ENCODE data around the gene ETV6. TPM values are rescaled to one million over a fixed set of nuclear protein-coding genes. Genes with fewer than 3 reads are reported as not detected.

ETV6 gene
- total and polyA plus RNA-seq, 2 experiments from 2014 or later = 9.1 to 11.9 TPM

GRCh38 chr12:11744410-11744801 is 94.9 kb downstream of the ETV6 start:
- Histone ChIP-seq H3K9me3 (ENCODE audit: low read depth) (no peaks in the 10 kb centered on the region), H3K4me1 (ENCODE audit: low read depth) (peaks cover 5% of the 10 kb centered on the region), H3K27ac (no peak overlapping the region), H3K27me3 (no peaks in the 10 kb centered on the region), H3K4me3 (no peak overlapping the region), H3K36me3 (no peaks in the 10 kb centered on the region)
- no peak for TF ChIP-seq CTCF (IDR thresholded peaks at IDR 0.05; ENCODE audit: low read depth, low read length)
- DNase-seq (ENCODE audit: low read depth in 1 of 2, low spot score in 1 of 2) = no peak

DNA sequence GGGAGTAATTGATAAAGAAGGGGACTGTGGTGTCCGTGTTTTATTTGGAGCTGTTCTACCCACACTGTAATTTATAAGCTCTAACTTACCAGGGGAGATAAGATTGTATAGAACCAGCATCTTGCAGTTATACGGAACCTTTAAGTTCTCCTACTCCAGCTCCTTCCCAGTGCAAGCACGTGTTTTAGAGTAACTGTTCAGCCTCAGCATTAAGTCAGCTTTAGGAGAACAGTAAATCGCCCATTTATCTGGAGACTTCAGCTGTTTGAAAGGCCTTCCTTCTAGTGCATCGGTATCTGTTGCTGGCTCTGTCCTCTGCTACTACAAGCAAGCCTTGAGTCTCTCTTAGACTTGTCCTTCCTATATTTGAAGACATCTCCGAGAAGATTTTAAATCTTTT is 95.6 kb downstream of the ETV6 start:
- Histone ChIP-seq H3K36me3 (no peaks in the 10 kb centered on the region), H3K9me3 (ENCODE audit: low read depth) (no peaks in the 10 kb centered on the region), H3K4me3 (no peak overlapping the region), H3K27me3 (no peaks in the 10 kb centered on the region), H3K27ac (no peak overlapping the region), H3K4me1 (ENCODE audit: low read depth) (peaks cover 5% of the 10 kb centered on the region)
- TF ChIP-seq CTCF (IDR thresholded peaks at IDR 0.05; ENCODE audit: low read depth, low read length) = no peak
- no peak for DNase-seq (ENCODE audit: low read depth in 1 of 2, low spot score in 1 of 2)

DNA sequence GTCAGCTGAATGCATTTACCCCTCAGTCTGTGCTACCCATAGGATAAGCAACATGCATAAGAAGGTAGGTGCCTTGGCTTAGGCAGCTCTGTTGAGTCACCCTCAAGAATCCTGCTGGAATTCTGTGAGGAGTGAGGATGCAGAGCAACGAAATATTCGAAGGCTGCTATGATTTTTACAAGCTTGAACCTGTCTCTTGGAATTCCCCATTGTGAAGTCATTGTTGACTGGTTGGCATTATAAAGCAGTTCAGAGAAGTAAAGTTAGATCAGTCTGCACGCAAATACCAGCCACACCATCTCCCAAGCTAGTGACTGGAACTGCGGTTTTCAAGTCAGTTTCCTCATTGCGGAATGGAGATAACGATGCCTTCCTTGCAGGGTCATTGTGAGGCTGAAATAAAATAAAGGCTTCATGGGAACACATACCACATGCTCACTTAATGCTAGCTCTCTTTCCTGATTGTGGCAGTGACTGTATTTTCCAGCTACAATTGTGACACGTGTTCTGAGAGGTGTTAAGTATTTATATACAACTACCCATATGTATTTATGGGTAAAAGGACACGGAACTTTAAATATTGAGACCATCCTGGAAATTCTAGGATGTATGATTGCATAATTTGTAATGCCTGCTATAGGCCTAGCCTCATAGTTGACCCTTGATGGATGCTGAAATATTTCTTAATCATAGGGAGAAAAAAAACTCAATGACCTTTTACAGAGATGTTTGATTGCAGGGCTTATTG is 96.7 kb downstream of the ETV6 start:
- Histone ChIP-seq H3K27ac (no peak overlapping the region), H3K27me3 (no peaks in the 10 kb centered on the region), H3K4me3 (no peak overlapping the region), H3K36me3 (no peaks in the 10 kb centered on the region), H3K4me1 (ENCODE audit: low read depth) (peaks cover 5% of the 10 kb centered on the region), H3K9me3 (ENCODE audit: low read depth) (no peaks in the 10 kb centered on the region)
- peak in 1 of 2 donors; percentile 83 for DNase-seq (ENCODE audit: low read depth in 1 of 2, low spot score in 1 of 2)
- no peak for TF ChIP-seq CTCF (IDR thresholded peaks at IDR 0.05; ENCODE audit: low read depth, low read length)

DNA sequence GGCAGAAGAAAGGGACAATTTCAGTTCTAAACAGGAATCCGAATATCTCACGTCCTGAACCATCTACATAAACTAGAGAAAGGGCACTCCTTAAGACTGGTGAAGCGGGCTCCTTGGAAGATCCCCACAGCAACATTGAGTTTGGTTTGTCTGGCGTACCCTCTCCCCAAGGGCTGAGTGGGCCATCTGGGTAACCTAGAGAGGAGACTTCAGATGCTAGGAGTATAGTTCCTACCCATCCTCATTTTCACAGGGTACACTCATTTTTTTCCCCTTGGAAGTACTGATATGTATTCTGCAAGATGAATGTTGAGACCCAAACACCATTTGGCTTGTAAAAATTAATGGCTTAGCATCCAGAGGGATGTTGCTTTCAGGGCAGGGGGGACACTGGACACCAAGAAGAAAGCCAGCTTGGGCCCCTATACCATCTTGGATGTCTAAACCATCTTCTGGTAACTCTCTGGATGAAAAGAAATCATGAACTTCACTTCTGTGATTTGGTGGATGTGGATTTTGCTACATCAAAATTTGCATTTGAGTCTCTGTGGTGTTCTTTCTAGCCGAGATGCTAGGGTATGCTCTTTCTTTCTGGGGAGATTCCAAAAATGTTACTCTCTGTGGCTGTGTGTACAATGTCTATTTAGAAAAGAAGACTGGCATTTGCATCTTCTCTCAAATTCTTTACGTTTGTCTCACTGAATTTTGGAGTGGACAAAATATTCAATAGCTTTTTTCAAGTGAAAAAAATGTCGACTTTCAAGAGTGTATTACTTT is 97.7 kb downstream of the ETV6 start:
- Histone ChIP-seq H3K4me3 (no peak overlapping the region), H3K27ac (no peak overlapping the region), H3K27me3 (no peaks in the 10 kb centered on the region), H3K9me3 (ENCODE audit: low read depth) (no peaks in the 10 kb centered on the region), H3K4me1 (ENCODE audit: low read depth) (peaks cover 5% of the 10 kb centered on the region), H3K36me3 (no peaks in the 10 kb centered on the region)
- no peak for TF ChIP-seq CTCF (IDR thresholded peaks at IDR 0.05; ENCODE audit: low read depth, low read length)
- no peak for DNase-seq (ENCODE audit: low read depth in 1 of 2, low spot score in 1 of 2)

- no peak overlapping the region for H3K27ac ChIP-seq
- no peaks in the 10 kb centered on the region for H3K36me3 ChIP-seq
- no peaks in the 10 kb centered on the region for H3K9me3 ChIP-seq (ENCODE audit: low read depth)
- TF ChIP-seq CTCF (IDR thresholded peaks at IDR 0.05; ENCODE audit: low read depth, low read length) = no peak
- no peaks in the 10 kb centered on the region for H3K27me3 ChIP-seq
- H3K4me1 ChIP-seq (ENCODE audit: low read depth) = peaks cover 5% of the 10 kb centered on the region
- no peak overlapping the region for H3K4me3 ChIP-seq
- DNase-seq (ENCODE audit: low read depth in 1 of 2, low spot score in 1 of 2) = no peak
Observed at GRCh38 chr12:11747969-11748368, 98.5 kb downstream of the ETV6 start.

Data from cardiac muscle cell (in vitro differentiated cells and primary cell).